Neural progenitor cell (in vitro differentiated cells): Measurements from ENCODE around the gene RPTOR.

Source experiments
- EZH2 ChIP-seq: fragments of 200-600 bp; sonication (generic); IDR thresholded peaks from 2 replicates; pipeline ENCODE4 v1.6.1; 2017; ENCODE audit warnings: antibody characterized with exemption, mild to moderate bottlenecking, moderate library complexity
- EZH2phosphoT487 ChIP-seq: fragments of 200-600 bp; sonication (generic); IDR thresholded peaks from 2 replicates; pipeline ENCODE4 v1.6.1; 2017; ENCODE audit warnings: antibody characterized with exemption
- TF ChIP-seq, protein P1 (sequence below): fragments of 200-600 bp; sonication (generic); IDR thresholded peaks from 2 replicates; pipeline ENCODE4 v1.5.1; 2017; ENCODE audit warnings: antibody characterized with exemption, mild to moderate bottlenecking

DNA sequence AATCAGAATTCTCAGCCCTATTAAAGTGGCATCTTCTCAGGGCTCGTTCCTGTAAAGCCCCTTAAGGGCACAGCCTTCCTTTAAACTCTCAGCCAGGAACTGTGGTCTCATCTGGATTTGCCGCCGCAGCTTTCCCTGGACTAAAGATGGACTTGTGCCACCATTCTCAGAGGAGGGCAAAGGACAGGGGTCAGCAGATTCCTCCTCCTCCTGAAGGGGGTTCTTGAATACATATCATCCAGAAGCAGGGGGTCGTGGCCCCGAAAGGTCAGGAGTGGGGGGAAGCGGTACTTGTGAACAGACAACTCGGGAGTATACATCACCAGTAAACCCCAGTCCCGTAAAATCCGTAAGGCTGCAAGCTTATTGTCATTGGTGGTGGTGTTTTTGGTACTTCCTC lies 174.8 kb downstream of the RPTOR start:
- TF ChIP-seq, protein P1, sequence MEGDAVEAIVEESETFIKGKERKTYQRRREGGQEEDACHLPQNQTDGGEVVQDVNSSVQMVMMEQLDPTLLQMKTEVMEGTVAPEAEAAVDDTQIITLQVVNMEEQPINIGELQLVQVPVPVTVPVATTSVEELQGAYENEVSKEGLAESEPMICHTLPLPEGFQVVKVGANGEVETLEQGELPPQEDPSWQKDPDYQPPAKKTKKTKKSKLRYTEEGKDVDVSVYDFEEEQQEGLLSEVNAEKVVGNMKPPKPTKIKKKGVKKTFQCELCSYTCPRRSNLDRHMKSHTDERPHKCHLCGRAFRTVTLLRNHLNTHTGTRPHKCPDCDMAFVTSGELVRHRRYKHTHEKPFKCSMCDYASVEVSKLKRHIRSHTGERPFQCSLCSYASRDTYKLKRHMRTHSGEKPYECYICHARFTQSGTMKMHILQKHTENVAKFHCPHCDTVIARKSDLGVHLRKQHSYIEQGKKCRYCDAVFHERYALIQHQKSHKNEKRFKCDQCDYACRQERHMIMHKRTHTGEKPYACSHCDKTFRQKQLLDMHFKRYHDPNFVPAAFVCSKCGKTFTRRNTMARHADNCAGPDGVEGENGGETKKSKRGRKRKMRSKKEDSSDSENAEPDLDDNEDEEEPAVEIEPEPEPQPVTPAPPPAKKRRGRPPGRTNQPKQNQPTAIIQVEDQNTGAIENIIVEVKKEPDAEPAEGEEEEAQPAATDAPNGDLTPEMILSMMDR: no peak
- TF ChIP-seq EZH2 (no peak), EZH2phosphoT487 (no peak)
